Effector CD4-positive, alpha-beta T cell (primary cell): Measurements from ENCODE around the gene SEZ6L.

Experiments
- DNase-seq: peaks from one replicate; pipeline ENCODE4 v3.0.0-alpha.2; 2020

Gene SEZ6L

GRCh38 chr22:26182723-26183122 is 13.5 kb downstream of the SEZ6L start:
- DNase-seq, result no peak

GRCh38 chr22:26185190-26185589 is 15.9 kb downstream of the SEZ6L start:
- DNase-seq, result no peak

- DNase-seq, result no peak
Measured at GRCh38 chr22:26188341-26188740, 19.1 kb downstream of the SEZ6L start.

GRCh38 chr22:26194313-26194712 is 25.1 kb downstream of the SEZ6L start:
- DNase-seq, result no peak

GRCh38 chr22:26194877-26195276 is 25.6 kb downstream of the SEZ6L start:
- no peak for DNase-seq

GRCh38 chr22:26196657-26197056 is 27.4 kb downstream of the SEZ6L start:
- DNase-seq, result no peak

GRCh38 chr22:26197425-26197824 is 28.2 kb downstream of the SEZ6L start:
- DNase-seq, result no peak

- DNase-seq, result no peak
Measured at GRCh38 chr22:26199665-26200064, 30.4 kb downstream of the SEZ6L start.

- DNase-seq, result no peak
Measured at GRCh38 chr22:26202280-26202924, 33.1 kb downstream of the SEZ6L start.

GRCh38 chr22:26205494-26205893 is 36.2 kb downstream of the SEZ6L start:
- no peak for DNase-seq

- DNase-seq, result no peak
Measured at GRCh38 chr22:26210334-26210733, 41.1 kb downstream of the SEZ6L start.

- no peak for DNase-seq
Measured at GRCh38 chr22:26213826-26214225, 44.6 kb downstream of the SEZ6L start.

GRCh38 chr22:26214466-26214865 is 45.2 kb downstream of the SEZ6L start:
- no peak for DNase-seq

- no peak for DNase-seq
Measured at GRCh38 chr22:26215736-26216135, 46.5 kb downstream of the SEZ6L start.

GRCh38 chr22:26225207-26225606 is 55.9 kb downstream of the SEZ6L start:
- no peak for DNase-seq

GRCh38 chr22:26226538-26227297 is 57.5 kb downstream of the SEZ6L start:
- no peak for DNase-seq

GRCh38 chr22:26229910-26230309 is 60.6 kb downstream of the SEZ6L start:
- DNase-seq, result no peak

- DNase-seq, result no peak
Measured at GRCh38 chr22:26234296-26234695, 65.0 kb downstream of the SEZ6L start.

GRCh38 chr22:26235792-26236487 is 66.7 kb downstream of the SEZ6L start:
- no peak for DNase-seq

- no peak for DNase-seq
Measured at GRCh38 chr22:26236991-26237390, 67.7 kb downstream of the SEZ6L start.

GRCh38 chr22:26238596-26238995 is 69.3 kb downstream of the SEZ6L start:
- no peak for DNase-seq

GRCh38 chr22:26239581-26239980 is 70.3 kb downstream of the SEZ6L start:
- no peak for DNase-seq

- DNase-seq, result no peak
Measured at GRCh38 chr22:26241361-26241760, 72.1 kb downstream of the SEZ6L start.

- DNase-seq, result no peak
Measured at GRCh38 chr22:26245001-26245400, 75.7 kb downstream of the SEZ6L start.
